Activated CD4-positive, CD25-positive, alpha-beta regulatory T cell treated with anti-CD3 and anti-CD28 coated beads, Interleukin-2, amount 50 U/mL, for 24 hours (primary cell): Measurements from ENCODE around the gene JOSD2.
A peak's percentile ranks its signal among the peaks of the same experiment; 100 is the strongest.
"Not testable (repeated sequence)": the region's sequence is repeated elsewhere in the genome, so short reads cannot be mapped to it uniquely, and the experiment has no call there.

ENCODE experiments used
- ATAC-seq, 2 donors: fragments of 150-1000 bp; cut with Tn5 transposase; one replicate each; pipeline ENCODE4 v1.10.0; 2021; ENCODE audit warnings: mild to moderate bottlenecking in 1 of 2, moderate library complexity in 1 of 2

Gene JOSD2

GRCh38 chr19:50546527-50547221 lies 35.7 kb upstream of the JOSD2 start:
- no peak for ATAC-seq

GRCh38 chr19:50542943-50543342 lies 32.0 kb upstream of the JOSD2 start:
- no peak for ATAC-seq

GRCh38 chr19:50537769-50538230 lies 26.8 kb upstream of the JOSD2 start:
- ATAC-seq = peak; percentile 30 to 53

- no peak for ATAC-seq
Observed at GRCh38 chr19:50537306-50537685, 26.3 kb upstream of the JOSD2 start.

- no peak for ATAC-seq
Observed at GRCh38 chr19:50536662-50537305, 25.8 kb upstream of the JOSD2 start.

- no peak for ATAC-seq
Observed at GRCh38 chr19:50535672-50536187, 24.7 kb upstream of the JOSD2 start.

- ATAC-seq = no peak
Observed at GRCh38 chr19:50534478-50534877, 23.5 kb upstream of the JOSD2 start.

GRCh38 chr19:50532952-50533351 lies 22.0 kb upstream of the JOSD2 start:
- no peak for ATAC-seq

- no peak for ATAC-seq
Observed at GRCh38 chr19:50531171-50531612, 20.2 kb upstream of the JOSD2 start.

- not testable (repeated sequence) for ATAC-seq
Observed at GRCh38 chr19:50528052-50528451, 17.1 kb upstream of the JOSD2 start.

- ATAC-seq = no peak
Observed at GRCh38 chr19:50522881-50523280, 11.9 kb upstream of the JOSD2 start.

GRCh38 chr19:50520822-50521465 lies 10.0 kb upstream of the JOSD2 start:
- no peak for ATAC-seq

GRCh38 chr19:50519006-50519575 lies 8.1 kb upstream of the JOSD2 start:
- ATAC-seq = no peak

GRCh38 chr19:50518091-50519005 lies 7.4 kb upstream of the JOSD2 start:
- no peak for ATAC-seq

- no peak for ATAC-seq
Observed at GRCh38 chr19:50517704-50518075, 6.7 kb upstream of the JOSD2 start.

GRCh38 chr19:50516964-50517703 lies 6.1 kb upstream of the JOSD2 start:
- ATAC-seq = no peak

GRCh38 chr19:50516456-50516855 lies 5.5 kb upstream of the JOSD2 start:
- no peak for ATAC-seq

- no peak for ATAC-seq
Observed at GRCh38 chr19:50515168-50515561, 4.2 kb upstream of the JOSD2 start.

GRCh38 chr19:50514346-50515167 lies 3.6 kb upstream of the JOSD2 start:
- no peak for ATAC-seq

GRCh38 chr19:50513746-50514345 lies 2.9 kb upstream of the JOSD2 start, which contains the start of gene ASPDH:
ASPDH (minus strand) TSS chr19:50513913; CDS start chr19:50513823, 90 bp downstream.
- ATAC-seq = no peak
